NB4 (cell line): ENCODE data around the gene HYLS1.

Experiments used
- DNase-seq: peaks from one replicate; pipeline ENCODE4 v3.0.0; 2010; ENCODE audit warnings: low read depth
- H3K4me3 ChIP-seq: one replicate; pipeline ENCODE4 v1.5.1; 2011; ENCODE audit warnings: mild to moderate bottlenecking, low read depth, low read length, moderate library complexity
- CTCF ChIP-seq: IDR thresholded peaks from one replicate; pipeline ENCODE4 v1.5.1; 2012; ENCODE audit warnings: low read depth, low read length
- MAX ChIP-seq: IDR thresholded peaks from 2 replicates; pipeline ENCODE4 v1.6.1; 2011; ENCODE audit warnings: low read depth, low read length
- MYC ChIP-seq: IDR thresholded peaks from 2 replicates; pipeline ENCODE4 v1.6.1; 2011; ENCODE audit warnings: low read depth, low read length
- POLR2A ChIP-seq: IDR thresholded peaks from 2 replicates; pipeline ENCODE4 v1.6.1; 2011; ENCODE audit warnings: mild to moderate bottlenecking; ENCODE audit not compliant: insufficient read length; ENCODE audit errors: extremely low read depth

The HYLS1 gene

DNA sequence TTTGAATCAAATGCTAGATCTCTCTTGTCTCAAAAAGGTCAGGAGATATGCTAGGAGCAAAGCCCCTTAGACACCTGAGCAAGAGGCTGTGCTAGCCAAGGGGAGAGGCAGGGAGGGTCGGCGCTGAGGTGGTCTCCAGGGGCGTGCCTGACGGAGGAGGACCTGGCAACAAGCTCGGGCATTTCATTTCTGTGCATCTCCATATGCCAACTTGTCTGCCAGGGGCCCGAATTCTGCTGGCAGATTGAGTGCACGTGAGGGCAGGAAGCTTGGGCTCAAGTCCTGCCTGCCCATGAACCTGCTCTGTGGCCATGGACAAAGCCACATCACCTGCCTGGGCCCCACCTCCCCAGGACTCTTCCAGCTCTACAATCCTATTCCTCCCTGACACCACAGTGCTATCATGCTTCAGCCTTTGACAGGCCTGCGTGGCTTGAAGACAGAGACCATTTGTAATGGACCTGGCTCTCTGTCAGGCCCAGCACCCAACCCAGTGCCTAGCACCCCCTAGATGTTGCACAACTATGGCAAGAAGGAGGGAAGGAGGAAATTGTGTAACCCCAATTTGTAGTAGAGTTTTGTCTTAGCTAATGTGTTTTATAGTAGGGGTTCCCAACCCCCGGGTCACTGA lies 42.1 kb downstream of the HYLS1 start:
- TF ChIP-seq CTCF: no peak
- no peak for TF ChIP-seq MYC
- no peak for TF ChIP-seq MAX
- no peak for TF ChIP-seq POLR2A
- DNase-seq: peak; percentile 72
- no peak overlapping the region for H3K4me3 ChIP-seq

GRCh38 chr11:125930076-125930450 lies 42.6 kb downstream of the HYLS1 start:
- no peak overlapping the region for H3K4me3 ChIP-seq
- TF ChIP-seq MAX (no peak), MYC (no peak), POLR2A (no peak), CTCF (no peak)
- no peak for DNase-seq

DNA sequence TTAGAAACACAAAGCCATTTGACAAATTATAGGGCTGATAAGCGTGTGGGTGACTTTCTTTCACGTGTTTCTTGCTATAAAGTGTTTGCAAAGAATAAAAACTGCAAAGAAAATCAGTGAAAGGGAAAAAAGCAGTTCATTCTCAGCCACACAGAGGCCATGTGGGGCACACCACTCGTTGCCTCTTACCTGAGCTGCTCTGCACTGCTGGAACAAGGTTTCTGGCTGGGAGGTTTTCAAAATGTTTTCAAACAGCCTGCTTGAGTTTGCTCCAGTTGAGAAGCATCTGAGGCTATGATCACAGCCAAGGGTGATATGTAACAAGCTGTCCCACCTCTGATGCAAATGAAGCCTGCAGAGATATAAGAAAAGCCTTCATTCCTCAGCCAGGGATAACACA lies 43.6 kb downstream of the HYLS1 start:
- DNase-seq: no peak
- H3K4me3 ChIP-seq: no peak overlapping the region
- TF ChIP-seq MYC: no peak
- no peak for TF ChIP-seq MAX
- no peak for TF ChIP-seq POLR2A
- TF ChIP-seq CTCF: no peak

DNA sequence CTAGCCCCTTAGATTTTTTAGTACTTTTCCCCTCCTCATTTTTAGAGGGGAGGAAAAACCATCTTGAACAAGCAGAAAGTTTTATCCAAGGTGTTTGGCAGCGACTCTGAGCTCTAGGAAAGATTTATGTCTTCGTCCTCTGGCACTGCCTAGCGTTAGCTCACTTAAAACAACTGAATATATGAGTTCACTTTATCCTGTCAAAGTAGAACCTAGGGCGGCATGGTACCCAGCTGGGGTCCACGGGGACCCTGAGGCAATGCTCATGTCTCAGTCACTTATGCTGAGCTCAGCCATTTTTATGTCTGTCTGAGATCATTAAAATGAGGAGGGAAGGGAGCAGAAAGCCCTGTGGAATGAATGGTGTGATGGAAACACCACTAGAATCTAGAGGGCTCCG lies 44.2 kb downstream of the HYLS1 start:
- no peak overlapping the region for H3K4me3 ChIP-seq
- no peak for DNase-seq
- TF ChIP-seq CTCF: no peak
- TF ChIP-seq MYC: no peak
- TF ChIP-seq POLR2A: no peak
- TF ChIP-seq MAX: no peak

GRCh38 chr11:125932301-125932700 lies 44.8 kb downstream of the HYLS1 start:
- no peak for DNase-seq
- TF ChIP-seq POLR2A: no peak

GRCh38 chr11:125933030-125933813 lies 45.8 kb downstream of the HYLS1 start:
- no peak for DNase-seq
- no peak for TF ChIP-seq CTCF
- no peak for TF ChIP-seq MYC
- TF ChIP-seq MAX: no peak
- no peak for TF ChIP-seq POLR2A
- no peak overlapping the region for H3K4me3 ChIP-seq

More at GRCh38 chr11:125932301-125932700, 44.8 kb downstream of the HYLS1 start:
- H3K4me3 ChIP-seq: no peak overlapping the region
